Raji (cell line): ENCODE results near the gene MAD1L1.

Experiments used
- POLR2A ChIP-seq: IDR thresholded peaks from 2 replicates; pipeline ENCODE4 v1.6.1; 2011; ENCODE audit warnings: low read depth, low read length, control low read depth; ENCODE audit not compliant: insufficient read depth

The MAD1L1 gene

DNA sequence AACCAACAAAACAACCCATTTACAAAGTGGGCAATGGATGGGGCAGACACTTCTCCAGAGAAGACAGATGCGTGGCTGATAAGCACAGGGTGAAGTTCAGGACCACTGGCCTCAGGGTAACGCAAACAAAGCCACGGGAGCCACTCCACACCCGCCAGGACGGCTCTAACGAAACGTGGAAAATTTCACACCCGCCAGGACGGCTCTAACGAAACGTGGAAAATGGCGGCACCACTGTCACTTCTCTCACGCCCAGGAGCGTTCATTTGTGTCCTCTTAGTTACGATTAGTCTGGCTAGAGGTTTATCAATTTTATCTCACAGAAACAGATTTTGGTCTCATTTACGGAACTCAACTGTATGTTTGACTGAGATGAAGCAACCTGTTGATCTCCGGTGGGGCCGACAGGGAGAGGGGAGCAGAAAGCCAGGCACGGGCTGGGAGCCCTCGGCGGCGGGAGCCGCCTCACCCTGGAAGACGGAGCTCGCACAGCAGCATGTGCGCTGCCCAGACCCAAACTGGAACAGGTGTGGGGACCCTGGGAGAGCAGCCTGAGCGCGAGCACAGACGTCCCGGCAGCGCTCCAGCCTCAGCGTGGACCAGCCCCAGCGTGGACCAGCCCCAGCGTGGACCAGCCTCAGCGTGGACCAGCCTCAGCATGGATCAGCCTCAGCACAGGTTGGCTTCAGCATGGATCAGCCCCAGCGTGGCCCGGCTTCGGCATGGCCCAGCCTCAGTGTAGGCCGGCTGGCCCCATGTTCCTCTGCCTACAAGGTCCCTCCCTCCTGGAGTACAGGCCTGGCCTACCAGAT, 243.5 kb downstream of the MAD1L1 start:
- no peak for TF ChIP-seq POLR2A

DNA sequence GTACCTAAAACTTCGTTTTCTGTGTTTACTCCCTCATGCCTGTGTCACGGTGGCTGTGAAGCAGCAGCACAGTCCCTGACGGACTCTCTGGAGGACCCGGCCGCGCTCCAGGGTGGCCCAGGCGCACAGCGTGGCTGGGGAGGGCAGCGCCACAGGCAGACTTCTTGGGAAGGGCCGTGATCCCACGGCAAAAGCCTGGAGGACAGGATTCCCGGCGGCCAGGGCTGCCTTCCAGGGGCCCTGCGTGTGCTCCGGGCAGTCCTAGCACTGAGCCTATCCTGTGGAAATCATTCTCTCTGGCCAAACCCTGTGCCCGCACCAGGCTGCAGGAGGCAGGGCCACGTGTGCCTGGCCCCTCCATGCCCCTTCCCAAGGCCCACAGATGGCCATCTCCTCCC, 244.2 kb downstream of the MAD1L1 start:
- no peak for TF ChIP-seq POLR2A

DNA sequence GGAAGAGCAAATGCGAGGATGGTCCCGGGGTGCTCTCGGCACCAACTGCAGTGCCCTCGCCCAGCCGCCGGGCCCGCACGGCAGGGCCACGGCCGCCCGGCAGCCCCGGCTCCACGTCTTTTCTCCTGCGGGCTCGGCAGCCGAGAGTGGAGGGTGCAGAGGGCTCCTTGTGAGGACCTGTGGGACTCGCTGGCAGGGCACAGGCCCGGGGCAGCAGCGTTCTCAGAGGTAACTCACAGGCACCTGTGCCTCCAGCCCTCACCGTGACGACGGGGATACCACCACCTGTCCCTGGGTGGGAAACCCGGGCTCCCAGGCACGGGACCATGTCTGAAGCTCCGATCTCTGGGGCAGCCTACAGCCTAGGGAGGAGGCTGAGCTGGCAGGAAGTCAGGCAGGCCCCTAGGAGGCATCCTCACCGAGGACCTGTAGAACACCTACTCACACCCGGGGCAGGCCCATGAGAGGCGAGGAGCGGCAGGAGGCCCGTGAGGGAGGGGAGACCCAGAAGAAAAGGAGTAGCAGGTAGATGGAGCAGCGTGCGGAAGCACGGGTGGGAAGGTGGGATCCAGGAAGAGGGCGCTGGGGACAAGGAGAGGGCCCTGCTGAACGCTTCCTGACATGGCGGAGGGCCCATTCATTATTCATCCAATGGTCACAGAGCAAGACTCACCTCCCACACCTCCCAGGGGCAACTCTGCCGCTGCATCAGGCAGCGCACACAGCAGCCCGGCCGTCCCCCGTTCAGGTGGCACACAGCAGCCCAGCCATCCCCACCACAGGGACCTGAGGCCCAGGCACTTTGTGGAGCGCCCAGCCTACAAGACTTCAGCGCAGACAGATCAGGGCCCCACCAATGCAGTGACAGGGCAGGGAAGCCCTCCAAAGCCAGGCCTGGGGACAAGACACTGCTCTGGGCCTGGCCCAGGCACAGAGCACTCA, 244.9 kb downstream of the MAD1L1 start:
- TF ChIP-seq POLR2A = no peak

DNA sequence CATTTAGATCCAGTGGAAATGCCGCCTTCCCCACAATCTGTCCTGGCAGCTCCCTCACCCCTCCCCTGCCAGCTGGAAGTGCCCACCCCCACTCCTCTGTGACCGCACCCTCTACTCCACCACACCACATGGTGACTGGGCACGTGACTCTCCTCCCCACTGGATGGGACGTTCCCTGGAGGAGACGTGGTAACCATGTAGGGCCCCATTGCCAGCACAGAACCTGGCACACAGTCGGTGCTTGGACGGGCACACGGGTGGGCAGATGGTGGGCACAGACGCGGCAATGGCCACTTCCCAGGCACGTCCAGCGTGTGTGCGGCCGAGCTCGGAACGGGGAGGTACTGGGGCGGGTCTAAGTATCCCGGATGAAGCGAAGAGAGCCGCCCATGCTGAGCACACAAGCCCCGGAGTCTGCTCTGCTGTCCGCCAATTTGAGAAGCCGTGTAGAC, 245.6 kb downstream of the MAD1L1 start:
- TF ChIP-seq POLR2A = no peak

DNA sequence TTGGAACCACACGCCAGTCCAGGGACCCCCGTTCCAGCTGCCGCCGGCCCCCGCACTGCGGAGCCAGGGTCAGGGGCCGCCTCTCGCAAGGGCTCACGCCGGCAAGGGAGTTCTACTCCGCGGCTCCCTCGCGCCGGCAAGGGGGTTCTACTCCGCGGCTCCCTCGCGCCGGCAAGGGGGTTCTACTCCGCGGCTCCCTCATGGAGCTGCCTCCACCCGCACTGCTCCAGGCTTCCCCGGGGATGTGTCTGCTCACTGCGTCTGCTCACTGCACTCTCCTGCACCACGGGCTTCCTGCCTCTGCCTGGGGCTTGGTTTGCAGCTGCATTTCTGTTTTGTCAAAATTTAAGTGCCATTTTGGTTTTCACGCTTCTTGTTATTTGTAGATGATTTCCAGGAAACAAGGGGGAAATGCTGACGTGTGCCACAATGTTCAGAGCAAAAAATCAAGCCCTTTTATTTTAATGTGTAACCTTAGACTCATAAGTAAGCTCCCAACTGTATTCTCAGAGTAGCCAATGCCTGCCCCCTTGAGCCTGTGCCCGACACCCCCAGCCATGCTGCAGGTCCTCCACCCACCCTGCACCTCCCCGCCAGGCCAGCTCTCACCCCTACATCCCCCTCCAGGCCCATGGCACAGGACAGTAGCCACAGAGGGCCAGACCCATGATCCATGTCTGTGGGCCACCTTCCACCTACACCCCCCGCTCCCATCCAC, 246.2 kb downstream of the MAD1L1 start:
- TF ChIP-seq POLR2A = no peak

DNA sequence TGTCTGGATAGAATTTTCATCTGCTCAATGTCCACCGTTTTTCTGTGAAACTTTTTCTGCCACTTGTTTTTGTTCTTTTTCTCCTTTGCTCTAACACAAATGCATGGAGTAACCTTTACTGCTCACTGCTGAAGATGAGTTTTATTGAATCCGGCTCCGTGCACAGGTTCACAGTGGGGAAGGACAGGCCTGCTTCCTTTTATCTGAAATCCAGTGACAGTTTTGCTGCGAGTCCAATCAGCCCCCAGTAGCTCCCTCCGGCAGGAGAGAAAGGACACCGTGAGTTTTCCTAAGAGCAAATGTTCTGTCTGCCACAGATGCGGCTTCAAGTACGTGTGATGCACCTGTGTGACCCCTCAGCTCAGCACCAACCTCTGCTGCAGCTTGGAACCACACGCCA, 246.8 kb downstream of the MAD1L1 start:
- no peak for TF ChIP-seq POLR2A

DNA sequence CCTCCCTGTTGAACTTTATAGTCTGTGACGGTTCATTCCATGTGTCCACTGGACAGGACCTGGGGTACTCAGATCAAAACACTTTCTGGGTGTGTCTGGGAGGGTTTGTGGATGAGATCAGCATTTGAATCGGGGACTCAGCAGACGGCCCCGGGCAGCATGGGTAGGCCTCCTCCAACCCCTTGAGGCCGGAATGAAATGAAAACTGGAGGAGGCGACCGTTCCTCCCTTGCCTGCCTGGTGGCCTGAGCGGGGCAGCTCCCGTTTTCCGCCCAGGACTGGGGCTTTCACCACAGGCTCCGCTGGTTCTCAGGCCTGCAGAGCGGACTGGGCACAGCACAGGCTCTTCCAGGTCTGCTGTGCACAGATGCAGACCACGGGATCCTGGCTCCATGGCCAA, 247.7 kb downstream of the MAD1L1 start:
- TF ChIP-seq POLR2A = no peak

DNA sequence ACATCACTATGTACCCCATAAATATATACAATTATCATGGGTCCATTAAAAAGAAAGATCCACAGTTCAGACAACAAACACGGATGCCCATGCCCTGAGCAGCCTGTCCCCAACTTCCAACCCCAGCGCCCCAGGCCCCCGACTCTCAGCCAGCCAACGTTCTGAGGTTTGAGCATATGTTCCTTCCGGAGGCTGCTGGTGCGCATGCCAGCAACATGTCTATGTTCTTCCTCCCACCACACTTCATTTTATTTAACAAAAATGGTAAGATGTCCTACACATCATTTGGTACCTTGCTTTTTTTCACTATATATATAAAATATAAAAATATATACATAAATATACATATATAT, 250.9 kb downstream of the MAD1L1 start:
- TF ChIP-seq POLR2A = no peak

DNA sequence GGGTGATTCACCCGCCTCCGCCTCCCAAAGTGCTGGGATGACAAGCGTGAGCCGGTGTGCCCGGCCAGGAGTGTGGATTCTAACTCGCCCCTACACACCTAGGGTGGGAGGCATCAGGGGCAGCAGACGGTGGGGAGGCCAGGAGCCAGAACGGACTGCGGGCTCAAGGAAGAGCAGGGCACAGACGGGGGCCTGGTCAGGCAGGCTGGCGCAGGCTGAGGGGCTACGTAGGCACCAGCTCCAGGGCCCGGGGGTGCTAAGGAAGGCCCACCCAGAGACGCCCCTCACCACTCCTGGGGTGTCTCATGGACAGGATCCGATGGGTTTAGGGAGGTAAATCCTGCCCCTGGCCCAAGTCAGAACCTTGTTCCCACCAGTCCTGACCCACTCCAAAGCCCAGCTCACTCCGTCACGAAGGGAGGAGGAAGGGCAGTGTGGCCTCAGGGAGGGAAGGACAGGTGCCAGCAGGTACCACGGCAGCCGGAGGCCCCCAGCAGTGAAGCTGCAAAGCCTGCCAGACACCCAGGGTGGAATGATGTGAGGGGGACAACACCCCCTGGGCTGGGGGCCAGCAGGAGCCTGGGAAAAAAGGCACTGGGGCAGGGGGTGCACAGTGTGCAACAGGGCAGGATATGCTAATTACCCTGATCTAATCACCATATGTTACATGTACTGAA, 251.4 kb downstream of the MAD1L1 start:
- no peak for TF ChIP-seq POLR2A

DNA sequence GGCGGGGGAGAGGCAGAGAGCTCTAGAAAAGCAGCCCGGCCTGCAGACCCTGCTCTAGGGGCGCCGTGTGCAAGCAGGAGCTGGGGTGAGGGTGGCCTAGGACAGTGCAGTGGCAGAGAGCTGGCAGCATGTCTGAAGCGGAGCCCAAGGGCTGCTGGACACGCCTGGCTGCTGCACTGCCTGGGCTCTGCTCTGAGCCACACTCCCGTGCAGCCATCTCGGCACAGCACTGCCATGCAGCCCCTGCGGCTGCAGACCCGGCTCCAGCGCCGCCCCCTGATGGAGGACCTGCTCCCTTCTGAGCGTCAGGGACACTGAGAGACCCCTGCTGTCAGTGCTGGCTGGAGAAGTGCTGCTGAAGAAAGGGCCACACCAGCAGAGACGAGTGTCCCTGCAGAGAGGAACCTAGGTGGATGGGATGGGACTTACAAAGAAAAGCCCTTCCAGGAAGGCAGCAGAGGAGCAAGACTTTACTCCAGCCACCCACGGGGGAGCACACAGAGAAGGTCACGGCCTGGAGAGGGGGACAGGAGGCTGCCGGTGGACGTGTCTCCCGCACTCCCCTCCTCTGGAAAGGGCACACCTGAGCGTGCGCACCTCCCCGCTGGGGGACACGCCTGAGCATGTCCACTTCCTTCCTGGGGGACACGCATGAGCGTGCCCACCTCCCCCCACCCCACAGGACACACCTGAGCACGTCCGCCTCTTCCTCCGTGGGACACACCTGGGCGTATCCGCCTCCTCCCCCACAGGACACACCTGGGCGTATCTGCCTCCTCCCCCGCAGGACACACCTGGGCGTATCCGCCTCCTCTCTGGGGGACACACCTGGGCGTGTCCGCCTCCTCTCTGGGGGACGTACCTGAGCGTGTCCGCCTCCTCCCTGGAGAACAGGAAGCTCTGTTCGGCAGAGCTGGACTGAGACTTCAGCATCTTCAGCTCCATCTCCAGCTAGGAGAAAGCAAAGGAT, 252.9 kb downstream of the MAD1L1 start:
- TF ChIP-seq POLR2A = no peak

DNA sequence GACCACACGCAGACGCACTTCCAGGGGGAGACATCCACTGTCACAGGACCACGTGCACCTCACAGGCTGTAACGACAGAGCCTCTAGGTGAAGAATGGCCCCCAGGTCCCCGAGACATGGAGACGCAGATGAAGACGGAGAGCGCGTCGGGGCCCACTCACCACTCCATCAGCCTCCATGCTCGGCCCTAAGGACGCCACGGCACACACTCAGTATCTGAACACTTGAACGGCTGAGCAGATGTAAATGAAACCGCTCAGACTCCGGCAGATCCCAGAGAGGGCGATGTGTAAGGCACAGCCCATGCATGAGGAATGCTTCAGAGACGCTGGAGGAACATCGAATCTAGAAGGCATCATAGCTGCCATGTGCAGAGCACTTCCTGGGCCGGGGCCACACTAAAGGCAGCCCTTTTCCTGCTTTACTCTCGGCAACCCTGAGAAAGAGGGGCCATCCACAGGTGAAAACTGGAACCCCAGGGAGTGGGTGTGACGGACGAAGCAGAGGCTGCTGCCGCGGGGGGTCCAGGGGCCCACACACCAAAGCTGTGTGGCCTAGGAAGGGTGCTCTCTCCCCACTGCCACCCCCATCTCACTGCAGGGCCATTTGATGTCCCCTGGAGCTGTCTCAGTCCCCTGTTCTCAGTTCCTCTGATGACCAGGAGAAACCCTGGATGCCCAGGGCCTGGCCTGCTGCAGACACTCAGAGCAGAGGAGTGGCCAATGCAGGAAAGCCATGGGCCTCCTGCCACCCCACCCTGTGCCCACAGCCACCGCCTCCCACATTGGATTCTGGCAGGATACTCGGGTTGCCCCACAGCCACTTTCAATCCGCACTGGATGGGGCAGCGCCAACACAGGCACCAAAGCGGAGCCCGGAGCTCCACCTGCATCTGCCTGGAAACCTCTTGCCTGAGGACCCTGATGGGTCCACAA, 253.8 kb downstream of the MAD1L1 start:
- no peak for TF ChIP-seq POLR2A

DNA sequence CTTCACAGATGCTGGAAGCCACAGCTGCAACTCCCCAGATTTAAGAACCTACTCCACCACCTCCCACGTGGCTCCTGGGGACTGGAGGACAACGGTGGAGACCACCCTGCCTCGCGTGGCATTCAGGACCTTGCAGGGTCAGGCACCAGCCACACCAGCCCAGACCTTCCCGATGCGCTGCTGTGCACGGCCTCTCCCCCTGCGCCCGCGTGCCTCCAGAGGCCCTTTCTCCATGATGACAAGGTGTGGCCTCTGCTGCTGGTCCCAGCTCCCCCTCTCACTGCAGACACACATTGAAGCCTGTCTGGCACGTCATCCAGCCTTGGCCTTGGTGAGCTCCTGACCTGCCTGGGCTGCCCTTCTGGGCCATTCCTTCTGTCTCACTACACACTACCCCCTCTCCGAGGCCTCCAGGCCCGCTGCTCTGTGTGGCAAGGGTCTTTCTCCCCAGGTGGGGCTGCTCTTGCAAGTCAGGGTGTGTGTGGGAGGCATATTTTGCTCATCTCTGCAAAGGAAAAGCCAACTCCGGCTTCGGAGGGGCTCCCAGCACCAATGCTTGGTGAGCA, 254.8 kb downstream of the MAD1L1 start:
- no peak for TF ChIP-seq POLR2A

DNA sequence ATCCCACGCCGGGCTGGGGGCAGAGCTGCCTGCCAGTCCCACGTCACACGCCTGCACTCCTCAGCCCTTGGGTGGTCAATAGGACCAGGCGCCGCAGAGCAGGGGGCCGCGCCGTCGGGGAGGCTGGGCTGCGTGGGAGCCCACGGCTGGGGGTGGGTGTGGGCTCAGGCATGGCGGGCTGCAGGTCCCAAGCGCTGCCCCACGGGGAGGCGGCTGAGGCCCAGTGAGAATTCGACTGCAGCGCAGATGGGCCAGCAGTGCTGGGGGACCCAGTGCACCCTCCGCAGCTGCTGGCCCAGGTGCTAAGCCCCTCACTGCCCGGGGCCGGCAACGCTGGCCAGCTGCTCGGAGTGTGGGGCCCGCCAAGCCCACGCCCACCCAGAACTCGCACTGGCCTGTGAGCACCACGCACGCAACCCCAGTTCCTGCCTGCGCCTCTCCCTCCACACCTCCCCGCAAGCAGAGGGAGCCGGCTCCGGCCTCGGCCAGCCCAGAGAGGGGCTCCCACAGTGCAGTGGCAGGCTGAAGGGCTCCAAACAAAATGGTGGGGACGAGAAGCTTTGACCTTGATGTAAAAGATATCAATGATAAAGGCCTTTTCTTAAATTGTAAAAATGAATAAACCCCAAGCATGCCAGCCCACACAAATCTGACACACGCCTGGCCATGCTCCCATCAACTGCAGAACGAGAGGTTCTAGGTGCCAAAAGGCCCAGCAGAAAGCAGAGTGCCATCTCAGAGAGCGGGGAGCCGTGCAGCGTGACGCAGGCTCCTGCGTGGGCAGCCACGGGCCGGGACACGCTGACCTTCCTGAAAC, 255.5 kb downstream of the MAD1L1 start:
- TF ChIP-seq POLR2A = no peak
